Activated CD4-positive, alpha-beta T cell treated with anti-CD3 and anti-CD28 coated beads for 1 hour (primary cell): Measurements from ENCODE around the gene VIPR2.
"Not testable (repeated sequence)": the region's sequence is repeated elsewhere in the genome, so short reads cannot be mapped to it uniquely, and the experiment has no call there.

Source experiments
- DNase-seq: peaks from one replicate; pipeline ENCODE4 v3.0.0-alpha.2; 2020

Gene VIPR2

GRCh38 chr7:159136846-159137245 lies 7.8 kb downstream of the VIPR2 start:
- DNase-seq: no peak

DNA sequence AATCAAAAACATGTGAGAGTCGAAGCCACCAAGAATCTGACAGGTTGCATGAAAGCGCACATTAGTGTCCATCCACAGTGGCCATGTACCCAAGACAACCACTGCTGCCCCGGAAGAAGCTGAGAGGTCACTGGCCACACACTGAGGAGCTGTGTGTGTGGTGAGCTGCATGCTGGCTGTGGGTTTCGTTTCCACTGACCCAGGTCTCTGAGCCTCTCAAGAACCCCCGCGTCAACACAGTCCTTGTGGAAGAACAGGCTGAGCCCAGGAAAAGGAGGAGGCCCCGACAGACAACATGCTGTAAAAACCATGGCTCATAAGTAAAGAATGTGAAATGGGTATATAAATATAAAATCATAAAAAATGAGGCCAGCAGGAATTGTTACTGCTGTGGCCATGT lies 8.2 kb downstream of the VIPR2 start:
- no peak for DNase-seq

- no peak for DNase-seq
Observed at GRCh38 chr7:159136013-159136412, 8.7 kb downstream of the VIPR2 start.

DNA sequence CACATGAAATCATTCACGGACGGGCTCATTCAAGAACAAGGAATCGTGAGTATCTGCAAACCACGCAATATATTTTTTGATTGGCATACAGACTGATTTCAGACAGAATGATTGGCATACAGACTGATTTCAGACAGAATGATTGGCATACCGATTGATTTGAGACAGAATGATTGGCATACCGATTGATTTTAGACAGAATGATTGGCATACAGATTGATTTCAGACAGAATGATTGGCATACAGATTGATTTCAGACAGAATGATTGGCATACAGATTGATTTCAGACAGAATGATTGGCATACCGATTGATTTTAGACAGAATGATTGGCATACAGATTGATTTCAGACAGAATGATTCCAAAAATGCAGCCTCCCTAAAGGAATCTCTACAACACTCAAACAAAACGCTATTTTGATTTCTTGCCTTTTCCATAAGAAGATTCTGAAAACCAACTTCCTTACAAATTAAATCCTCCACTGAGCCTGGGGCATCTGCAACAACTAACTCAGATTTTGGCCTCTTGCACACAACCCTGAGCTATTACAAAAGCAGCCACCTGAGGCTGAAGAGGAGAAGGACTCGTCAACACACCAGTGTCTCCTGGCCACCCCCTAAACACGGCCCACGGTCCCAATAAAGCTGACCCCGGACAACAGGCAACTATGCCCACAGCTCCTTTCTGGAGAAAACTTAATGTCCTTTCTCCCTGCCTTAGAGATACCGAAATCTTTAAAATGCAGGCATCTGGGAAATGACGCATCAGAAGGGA lies 11.8 kb downstream of the VIPR2 start:
- DNase-seq: not testable (repeated sequence)

- DNase-seq: no peak
Observed at GRCh38 chr7:159130820-159131219, 13.8 kb downstream of the VIPR2 start.

DNA sequence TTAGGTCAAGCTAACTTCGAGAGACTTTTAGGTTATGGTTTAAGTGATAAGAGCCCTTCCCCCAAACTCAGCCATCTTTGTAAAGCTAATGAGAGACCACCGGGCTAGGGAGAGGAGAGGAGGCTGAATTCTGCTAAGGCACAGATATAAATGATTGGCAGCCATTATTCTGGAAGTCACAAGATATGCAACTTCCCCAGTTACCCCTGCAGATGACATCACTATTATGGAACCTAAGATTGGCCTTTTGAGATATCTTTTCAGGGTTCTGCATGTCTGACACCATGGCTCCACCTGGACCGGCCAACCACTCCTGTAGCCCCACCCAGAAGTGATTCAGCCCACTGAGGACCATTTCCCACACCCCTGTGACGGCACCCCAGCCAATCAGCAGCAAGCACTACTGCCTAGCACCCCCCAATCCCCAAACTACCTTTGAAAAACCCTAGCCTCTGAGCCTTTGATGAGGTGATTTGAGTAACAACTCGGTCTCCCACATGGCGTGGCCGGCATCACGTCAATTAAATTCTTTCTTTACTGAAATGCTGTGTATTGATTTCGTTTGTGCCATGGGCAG lies 14.4 kb downstream of the VIPR2 start:
- DNase-seq: no peak

DNA sequence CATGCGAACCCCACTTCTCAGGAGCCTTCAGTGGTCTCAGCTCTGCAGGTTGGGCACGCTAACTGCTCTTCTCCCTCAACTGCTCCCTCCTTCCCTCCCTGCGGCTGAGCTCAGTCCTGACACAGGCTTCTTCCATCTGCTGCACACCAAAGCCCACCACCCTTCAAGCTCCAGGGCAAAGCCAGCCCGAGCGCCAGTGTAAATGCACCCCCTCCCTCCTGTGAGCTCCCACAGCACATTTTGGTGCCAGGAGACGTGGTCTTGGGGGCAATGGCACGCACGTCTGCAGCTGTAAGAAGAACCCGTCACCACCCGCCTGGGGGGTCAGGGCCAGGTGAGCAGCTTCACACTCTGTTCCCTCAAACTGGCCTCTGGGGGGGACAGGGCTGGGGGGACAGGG lies 15.9 kb downstream of the VIPR2 start:
- no peak for DNase-seq

DNA sequence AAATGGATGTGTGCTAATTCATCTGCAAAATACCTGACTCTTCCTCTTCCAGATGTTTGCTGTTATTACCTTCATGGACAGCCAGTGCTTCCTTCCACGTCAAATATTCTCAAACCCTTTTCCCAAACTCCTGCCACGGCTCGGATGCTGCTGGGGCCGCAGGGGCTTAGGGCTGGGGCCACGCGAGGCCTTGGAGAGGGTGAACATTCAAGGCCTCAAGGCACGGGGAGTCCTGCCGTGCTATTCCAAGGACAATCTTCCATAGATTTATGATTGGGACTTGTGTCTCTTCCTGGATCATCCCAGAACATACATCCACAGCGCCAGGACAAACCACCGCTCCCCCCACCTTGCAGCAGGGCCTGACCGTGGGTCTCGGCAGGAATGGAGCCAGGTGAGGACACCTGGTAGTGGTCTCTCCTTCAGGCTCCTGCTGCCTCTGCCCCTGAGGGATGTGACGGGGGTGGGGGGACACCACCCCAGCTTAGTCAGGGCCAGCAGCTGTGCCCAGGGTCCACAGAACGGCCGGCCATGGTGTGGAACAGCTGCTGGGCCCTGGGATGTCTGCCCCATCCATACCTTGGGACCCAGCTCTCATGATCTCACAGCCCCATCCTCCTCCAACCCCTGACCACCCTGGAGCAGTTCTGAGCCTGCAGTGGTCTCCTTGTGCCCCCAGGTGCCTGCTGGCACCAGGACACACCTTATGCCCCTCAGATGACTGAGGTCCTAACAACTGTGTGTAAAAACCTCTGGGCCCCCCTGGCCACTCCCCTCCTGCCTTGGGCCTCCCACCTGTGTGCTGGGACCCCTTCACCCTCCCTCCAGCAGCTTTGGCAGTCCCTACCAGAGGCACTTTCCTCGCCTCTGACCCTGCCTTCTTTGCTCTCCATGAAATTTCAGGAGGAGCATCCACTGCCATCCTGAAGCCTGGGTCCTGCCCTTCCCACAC lies 16.7 kb downstream of the VIPR2 start:
- no peak for DNase-seq

DNA sequence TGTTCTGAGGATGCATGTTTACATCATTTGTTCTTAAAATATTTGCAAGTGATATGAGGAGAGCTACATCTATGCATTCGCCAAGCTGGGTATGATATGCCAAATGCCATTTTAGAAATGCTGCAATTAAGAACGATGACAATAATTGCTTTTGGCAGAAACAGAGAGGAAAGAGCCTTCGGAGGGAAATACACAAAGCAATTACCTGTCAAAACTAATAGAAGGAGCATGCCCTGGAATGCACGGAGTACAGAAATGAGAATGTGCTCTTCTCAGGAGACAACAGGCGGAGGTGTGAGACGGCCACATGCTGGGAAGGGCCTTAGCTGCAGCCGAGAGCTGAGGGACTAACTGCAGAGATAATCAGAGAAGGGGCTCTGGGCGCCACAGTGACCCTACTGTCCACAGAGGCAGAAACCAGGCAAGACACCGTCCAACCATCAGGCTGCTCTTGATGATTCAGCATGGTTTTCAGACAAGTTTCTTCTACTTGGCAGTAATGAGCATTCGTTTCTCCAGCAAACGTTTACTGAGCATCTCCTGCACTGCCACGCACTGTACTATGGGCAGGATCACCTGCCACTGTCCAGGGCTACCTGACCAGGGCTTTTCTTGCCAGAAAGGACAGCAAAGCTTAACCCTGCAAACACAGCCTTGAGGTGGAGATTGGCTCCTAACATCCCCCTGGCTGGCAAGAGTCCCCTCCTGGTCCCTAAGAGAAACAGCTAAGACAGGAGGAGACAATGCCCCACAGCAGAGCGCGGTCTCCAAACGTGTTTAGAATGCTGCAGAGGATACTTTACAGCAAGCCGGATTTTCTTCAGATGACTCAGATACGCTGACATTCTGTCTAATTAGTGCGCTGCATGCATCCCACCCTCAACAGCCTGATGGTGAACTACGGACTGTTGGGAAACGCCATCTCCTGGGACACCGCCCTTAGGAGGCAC lies 18.1 kb downstream of the VIPR2 start:
- DNase-seq: no peak

GRCh38 chr7:159125955-159126270 lies 18.8 kb downstream of the VIPR2 start:
- no peak for DNase-seq

DNA sequence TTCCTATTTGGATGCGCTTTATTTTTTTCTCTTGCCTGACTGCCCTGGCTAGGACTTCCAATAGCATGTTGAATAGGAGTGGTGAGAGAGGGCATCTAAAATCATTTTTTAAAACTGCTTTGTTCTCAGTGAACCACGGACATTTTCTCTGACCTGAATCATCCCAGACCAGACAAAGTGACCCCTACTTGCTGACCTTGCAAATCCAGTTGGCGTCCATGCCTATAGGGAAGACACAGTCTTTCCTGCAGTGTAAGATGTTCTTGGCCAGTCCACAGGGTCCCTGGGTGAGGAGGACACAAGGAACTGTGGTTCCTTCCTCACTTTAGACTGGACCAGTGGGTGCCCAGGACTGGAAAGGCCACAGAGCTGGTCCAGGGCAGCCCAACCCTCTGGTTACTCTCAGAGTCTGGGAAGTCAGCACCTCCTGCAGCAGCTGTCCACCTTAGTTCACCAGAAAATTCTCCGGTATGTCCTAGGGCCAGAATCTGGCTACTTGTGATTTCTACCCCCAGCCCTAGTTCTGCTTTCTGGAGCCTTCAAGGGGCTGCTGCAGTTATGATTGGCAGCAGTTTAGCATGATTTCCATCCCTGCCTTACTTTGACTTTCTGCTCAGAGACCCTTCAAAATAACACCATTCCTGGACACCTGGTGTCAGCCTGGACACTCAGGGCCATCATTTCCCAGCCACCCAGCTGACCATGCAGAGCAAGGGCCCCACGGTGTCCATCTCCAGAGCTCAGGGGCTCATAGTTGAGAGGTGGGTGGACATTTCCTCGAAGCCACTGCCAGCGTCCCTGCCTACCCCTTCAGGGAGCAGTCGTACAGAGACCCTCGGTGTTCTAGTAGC lies 19.3 kb downstream of the VIPR2 start:
- DNase-seq: no peak

GRCh38 chr7:159123793-159124192 lies 20.9 kb downstream of the VIPR2 start:
- DNase-seq: not testable (repeated sequence)

DNA sequence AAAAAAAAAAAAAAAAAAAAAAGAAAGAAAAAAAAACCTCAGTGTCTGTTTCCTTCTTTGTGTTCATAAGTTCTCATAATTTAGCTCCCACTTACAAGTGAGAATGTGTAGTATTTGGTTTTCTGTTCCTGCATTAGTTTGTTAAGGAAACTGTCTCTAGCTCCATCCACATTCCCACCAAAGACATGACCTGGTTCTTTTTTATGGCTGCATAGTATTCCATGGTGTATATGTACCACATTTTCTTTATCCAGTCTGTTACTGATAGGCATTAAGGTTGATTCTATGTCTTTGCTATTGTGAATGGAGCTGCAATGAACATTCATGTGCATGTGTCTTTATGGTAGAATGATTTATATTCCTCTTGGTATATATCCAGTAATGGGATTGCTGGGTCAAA lies 21.4 kb downstream of the VIPR2 start:
- DNase-seq: not testable (repeated sequence)

DNA sequence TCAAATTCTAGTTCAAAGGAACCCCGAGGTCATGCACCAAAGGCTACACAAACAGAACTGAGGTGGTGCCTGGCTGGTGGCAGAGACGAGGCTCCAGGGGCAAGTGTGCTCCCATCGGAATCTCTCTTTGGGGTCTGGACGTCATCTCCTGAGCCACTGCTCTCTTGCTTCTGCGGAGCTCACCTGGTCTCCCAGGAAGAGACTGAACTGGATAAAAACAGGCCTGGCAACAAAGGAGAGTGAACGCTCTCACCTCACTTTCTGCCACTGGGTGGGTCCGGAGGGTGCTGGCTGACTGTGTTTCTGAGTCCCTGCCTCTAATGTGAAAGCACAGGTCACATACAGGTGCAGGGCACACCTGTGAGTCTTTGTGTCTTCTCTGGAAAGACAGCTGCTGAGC lies 22.4 kb downstream of the VIPR2 start:
- DNase-seq: no peak

- DNase-seq: no peak
Observed at GRCh38 chr7:159121476-159121875, 23.2 kb downstream of the VIPR2 start.

- DNase-seq: no peak
Observed at GRCh38 chr7:159121068-159121467, 23.6 kb downstream of the VIPR2 start.

DNA sequence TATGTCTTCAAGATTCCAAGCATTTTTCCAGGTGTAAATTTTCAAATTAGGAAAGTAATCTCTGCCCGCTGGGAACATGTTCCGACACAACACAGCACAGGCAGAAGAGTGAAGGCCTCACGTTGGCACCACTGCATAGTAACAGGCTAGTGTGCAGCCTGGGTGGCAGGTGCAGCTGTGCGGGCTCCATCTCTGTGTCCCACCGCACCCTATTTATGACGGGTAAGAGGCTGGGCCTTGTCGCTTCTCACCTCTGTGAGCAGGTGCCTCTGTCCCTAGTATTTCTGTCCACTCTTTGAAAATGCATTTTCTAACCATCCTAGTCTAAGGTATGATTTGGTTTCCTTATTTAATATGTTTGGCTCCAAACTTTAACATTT lies 24.1 kb downstream of the VIPR2 start:
- no peak for DNase-seq

GRCh38 chr7:159119851-159120539 lies 24.7 kb downstream of the VIPR2 start:
- no peak for DNase-seq

DNA sequence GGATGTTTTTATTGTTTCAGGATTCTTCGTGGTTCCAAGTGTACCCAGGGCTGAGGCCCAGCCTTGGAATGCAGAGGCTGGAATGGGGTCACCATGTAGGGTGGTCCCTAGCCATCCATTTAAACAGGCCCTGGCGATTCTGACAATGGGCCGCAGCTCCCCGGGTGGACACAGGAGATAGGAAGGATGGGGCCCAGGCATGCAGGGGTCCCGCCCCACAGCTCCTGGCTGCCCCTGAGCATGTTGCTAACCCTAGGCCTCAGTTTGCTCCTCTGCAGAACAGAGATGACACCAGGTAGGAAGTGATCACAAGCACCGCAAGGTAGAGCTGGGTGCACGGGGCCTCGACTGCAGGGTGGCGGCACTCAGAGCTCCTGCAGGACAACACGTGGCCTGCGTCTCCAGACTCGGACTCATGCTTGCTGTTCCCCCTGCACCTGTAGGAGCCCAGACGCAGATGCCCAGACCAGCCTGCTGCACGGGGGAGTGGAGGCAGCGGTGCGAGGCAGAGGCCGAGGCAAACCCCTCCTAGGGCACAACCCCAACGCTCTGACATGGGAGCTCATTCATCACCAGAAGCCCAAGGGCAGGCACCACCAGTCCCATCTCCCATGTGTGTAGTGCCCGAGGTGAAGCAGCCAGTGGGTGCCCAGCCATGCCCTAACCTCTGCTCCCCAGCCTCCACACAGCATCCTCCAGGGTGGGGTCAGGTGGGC lies 25.5 kb downstream of the VIPR2 start:
- DNase-seq: no peak

DNA sequence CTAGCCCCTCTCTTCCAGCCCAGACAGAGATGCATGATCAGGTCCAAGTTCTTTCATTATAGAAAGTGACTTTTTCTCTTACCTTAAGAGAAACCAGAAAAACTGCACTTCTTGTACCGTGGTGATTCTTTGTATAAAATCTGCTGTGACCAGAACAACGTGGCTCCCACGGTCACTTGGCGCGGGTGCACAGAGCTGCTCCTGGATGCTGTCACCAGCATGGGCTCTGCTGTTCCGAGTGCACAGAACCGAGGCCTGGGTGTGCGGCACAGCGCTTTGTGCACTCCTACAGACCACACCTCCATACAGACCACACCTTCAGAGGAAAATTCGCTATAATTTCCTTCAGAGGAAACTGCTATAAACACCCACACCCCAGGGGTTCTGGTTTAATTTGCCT lies 26.0 kb downstream of the VIPR2 start:
- DNase-seq: no peak
